GM21423 (cell line): Measurements from ENCODE around the gene ARSG.

Source experiments
- ATAC-seq: cut with Tn5 transposase; IDR thresholded peaks from one replicate; pipeline ENCODE4 v1.9.1; 2021; ENCODE audit warnings: mild to moderate bottlenecking, moderate library complexity; ENCODE audit not compliant: unreplicated experiment

The ARSG gene

DNA sequence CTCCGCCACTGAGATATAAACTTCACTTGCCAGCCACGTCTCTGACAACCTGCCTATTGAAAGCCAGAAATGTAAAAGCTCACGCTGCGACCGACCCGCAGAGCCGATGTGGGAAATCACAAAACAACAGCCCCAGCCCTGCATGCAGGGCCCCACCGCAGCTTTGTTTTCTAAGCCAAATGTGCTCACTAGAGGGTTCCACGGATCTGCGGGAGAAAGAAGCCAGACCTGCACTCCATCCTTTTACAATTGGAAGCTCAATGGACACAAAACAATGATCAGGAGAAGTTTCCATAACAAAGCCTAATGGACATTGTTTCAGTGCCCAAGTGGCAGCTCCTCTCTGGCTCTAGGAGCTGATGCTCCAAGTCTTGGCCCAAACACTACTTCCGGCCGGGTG lies 132.9 kb downstream of the ARSG start:
- ATAC-seq = no peak

DNA sequence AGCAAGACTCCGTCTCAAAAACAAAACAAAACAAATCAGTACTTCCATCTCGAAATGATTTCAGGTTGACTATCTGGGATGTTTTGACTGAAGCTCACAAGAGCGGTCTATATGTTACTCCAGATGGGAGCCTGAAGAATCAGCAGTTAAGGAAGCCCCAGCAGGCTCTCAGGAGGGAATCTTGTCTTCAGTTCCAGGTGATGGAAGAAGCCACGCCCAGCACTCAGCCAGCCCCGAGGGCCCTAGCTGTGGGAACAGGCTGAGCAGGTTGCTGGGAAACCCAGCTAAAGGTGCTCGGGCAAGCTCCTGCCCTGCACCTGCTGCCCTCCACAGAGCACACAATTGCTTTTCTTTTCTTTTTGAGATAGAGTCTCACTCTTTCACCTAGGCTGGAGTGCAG lies 133.6 kb downstream of the ARSG start:
- ATAC-seq = no peak

DNA sequence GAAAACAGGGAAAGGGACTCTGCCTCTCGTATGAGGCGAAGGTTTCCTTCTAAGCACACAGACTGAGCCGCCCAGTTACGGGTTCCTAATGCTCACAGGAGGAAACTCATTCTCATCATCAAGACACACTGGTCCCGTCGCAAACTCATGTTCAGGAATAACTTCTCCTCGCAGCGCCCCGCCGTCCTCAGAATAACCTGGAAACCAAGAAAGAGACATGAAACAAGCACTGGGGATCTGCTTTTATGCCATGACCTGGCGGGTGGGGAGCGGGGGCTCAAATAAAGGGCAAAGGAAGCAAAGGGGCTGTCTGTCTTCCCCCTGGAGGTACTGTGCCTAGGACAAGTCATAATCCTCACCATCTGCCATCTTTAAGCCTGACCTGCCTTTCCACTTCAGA lies 134.7 kb downstream of the ARSG start:
- no peak for ATAC-seq

DNA sequence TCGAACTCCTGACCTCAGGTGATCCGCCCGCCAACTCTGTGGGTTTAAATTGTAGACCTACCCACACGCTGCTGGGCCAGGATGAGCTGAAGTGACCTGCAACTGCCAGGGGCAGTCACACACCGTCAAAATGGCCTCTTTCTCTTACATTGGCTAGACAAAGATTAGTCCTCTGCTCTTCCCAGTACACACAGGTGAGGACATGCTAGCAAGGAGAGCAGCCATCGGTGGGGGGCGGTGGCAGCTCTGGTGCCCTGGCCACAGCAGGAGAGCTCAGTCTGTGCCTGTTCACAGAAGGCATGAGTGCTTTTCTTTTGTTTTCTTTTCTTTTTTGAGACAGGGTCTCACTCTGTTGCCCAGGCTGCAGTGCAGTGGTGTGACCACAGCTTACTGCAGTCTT lies 136.3 kb downstream of the ARSG start:
- no peak for ATAC-seq

DNA sequence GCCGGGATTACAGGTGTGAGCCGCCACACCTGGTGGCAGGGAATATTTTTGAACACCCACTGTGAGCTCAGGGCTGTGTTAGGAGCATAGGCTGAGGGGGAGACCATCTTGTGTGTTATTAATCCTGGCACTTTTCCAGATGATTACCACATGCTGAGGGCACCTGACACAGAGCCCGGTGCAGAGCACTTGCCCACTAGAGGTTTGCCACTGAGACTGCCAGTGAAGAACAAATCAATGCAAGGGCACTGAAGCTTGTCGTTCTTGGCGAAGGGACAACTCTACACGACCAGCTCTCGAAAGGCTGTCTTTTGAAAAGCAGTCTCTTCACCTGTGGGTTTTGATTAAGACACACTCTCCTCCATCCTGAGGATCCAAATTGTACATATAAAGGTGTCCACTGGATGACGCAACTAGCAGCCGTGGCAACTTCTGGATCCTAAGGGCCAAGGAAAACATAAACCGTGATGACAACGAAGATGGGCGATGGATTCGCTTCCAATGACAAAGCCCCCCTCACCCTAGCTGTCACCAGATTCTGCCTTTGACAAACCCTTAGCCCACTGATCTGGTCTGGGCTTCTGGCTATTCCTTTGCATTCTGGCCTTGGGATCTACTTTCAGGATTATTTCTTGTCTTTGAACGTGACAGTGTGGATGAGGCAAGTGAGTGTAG lies 137.3 kb downstream of the ARSG start:
- ATAC-seq = no peak

DNA sequence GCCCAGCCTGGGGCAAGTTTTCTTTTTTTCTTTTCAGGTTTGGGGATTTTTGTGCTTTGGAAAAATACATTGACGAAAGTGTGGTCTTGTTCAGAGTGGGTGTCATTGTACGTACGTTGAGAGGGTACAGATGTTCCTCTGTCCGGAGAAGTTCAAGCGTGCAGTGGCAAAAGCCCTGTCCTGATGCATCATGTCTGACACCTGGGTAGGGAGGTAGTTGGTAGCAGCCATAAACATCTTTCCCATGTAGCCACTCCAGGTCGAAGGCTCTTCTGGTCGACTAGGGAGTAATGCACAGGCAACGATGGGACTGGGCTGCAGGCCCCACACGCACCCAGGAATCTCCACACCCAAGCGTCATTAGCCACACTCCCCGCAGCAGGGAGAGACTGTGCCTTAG lies 138.6 kb downstream of the ARSG start:
- ATAC-seq = no peak

DNA sequence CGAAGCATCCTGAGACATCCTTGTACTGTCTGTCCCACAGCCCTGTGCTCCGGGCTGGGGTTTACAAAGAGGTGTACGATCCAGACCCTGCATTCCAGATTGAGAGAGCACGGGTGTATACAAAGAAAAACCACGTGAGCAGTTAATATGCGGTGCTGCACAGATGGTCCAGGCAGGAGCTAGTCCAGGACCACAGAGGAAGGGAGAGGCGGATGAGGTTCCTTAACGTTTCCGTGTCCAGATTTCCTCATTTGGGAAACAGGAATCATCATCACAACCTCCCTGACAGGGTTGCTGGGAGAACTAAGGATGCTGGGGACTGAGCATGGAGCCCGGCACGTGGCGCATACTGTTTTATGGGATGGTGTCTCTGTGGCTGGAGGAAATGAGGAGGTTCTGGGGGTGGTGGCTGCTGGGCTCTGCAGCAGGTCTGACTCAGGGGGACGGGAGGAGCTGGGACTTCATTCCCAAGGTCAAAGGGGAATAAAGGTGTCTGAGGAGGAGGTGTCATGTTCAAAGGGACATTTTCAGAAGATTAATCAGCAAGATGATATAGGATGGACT lies 139.8 kb downstream of the ARSG start:
- no peak for ATAC-seq

DNA sequence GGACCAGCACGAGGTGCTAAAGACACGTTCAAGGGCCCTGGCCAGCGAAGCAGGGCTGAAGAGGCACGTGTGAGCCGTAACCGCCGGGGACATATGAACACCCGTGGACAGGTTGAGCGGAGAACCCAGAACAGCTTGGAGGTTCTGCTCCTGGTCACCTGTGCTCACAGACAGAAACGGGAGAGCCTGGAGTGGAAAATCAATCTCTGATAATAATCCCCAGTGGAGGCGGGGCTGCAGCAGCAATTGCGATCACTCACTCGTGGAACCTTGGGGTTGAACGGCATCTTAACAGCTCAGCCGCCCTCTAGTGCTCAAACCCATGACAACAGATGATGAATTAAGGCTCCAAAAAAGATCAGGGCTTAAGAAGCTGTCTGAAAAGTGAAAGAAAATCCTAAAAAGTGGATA lies 140.4 kb downstream of the ARSG start:
- ATAC-seq = no peak

DNA sequence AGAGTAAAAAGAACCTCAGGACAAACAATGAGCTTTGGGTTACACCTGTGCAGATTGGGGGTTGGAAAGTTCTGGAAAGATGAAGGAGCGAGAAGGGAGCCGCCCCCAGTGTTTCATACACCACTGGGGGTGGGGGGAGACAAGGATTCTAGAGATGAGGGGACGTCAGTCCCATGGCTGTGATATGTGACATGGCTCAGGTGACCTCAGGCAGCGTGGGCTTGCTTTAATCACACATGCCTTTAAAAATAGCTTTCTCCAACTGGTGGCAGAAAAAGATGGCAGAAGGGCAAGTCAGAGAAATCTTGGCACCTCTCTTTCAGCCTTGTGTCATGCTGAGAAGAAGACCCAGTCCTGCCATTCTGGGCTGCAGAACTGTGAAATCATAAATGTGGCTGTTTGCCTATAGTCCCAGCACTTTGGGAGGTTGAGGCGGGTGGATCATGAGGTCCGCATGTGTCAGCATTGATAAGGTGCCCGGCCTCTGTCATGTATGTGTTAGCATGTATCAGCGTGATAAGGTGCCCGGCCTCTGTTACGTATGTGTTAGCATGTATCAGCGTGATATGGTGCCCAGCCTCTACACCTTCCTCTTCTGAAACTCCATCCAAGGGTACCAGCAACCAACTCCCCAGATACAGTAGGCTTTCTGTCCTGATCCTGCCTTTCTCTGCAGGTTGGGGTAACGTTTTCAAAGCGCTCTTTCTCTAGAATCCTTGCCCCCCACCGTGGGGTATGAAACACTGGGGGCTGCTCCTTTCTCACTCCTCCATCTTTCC lies 141.0 kb downstream of the ARSG start:
- ATAC-seq = no peak

DNA sequence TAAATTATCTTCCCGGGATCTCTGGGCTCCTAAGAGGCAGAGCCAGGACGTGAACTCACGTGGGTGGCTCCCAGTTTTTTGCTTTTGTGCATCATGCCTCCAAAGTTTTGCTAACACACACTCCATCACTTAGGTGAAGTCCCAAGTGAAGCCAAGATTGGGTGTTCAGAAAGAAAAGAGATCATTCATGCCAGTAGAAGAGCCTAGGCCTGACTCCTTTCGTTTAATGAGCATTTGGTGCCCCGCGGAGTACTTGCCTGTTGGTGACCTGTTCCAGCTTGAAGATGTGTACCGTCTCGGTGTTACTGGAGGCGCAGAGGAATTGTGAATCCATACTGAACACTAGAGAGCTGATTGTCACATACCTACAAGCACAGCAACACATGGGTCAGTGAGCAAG lies 141.9 kb downstream of the ARSG start:
- no peak for ATAC-seq

DNA sequence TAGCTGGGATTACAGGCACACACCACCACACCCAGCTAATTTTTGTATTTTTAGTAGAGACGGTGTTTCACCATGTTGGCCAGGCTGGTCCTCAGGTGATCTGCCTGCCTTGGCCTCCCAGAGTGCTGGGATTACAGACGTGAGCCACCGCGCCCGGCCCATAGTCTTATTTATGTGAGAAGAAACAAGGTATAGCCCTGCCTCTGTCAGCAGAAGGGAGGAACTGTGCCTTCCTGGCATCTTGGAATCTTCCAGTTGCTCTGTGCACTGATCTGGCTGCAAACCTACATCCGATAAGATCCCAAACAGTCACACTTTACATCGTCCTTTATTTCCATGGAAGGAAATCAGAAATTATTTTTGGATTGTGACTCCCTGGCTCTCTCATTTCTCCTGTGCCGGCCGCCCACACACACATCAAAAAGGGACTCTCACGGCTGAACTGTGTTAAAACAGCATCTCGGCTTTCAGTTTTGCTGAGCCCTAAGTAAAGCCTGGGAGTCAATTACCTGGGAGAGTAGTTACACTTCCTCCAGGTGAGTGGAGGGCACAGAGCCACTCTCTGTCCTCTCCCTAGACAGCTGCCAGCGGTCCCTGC lies 142.7 kb downstream of the ARSG start:
- no peak for ATAC-seq

DNA sequence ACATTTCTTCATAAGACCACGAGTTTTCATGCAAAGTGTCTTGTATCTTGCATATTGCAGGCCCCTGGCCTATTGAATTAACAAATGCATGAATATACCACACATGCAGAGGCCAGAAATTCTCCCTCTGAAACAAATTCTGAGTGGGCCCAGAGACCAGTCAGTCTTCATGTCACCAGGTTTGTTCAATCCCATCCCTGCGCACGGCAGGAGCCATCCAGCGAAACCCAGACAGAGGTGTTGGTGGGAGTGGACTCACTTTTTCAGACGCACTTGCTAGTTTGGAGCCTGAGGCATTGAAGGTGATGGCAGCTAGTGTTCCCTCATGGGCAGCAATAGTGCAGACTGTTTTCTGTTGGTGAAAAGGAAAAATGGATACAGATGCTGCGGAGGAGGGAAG lies 144.1 kb downstream of the ARSG start:
- ATAC-seq = no peak

DNA sequence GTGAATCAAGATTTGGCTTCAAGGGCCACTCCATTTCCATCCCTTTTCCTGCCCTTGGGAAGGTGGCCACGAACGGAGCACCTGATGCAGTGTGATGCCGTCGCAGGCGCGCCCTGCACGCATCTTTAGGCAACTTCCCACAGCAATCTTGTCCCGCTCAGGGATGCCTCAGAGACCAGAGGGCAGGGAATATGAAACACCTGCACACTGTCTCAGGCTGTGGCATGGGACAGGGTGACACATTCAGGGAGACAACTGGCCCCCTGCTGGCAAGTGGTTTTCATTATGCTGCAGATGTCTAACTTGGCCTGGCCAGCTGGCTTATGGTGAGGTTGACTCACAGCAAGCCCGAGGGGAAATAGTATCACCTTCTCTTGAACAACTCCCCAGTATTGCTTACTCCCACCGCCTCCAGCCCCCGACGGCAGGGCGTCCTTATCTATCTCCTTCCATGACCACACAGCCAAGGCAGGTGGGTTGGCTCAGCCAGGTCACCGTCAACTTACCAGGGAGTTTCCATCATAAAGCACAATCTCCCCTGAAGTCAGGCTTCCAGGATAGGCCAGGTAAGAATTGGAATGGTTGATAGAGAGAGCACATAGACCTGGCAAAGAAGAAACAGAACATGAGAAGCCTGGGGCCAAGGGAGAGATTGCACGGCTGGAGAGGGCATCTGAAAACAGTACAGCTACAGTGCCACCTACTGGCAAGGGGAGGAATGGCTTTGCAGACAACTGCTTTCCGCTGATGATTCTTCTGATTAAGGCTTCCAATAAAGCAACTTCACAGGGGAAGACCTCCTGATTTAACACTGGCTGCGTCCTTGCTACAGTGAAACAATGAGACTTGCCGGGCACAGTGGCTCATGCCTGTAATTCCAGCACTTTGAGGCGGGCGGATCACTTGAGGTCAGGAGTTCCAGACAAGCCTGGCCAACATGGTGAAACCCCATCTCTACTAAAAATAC lies 144.9 kb downstream of the ARSG start:
- no peak for ATAC-seq

DNA sequence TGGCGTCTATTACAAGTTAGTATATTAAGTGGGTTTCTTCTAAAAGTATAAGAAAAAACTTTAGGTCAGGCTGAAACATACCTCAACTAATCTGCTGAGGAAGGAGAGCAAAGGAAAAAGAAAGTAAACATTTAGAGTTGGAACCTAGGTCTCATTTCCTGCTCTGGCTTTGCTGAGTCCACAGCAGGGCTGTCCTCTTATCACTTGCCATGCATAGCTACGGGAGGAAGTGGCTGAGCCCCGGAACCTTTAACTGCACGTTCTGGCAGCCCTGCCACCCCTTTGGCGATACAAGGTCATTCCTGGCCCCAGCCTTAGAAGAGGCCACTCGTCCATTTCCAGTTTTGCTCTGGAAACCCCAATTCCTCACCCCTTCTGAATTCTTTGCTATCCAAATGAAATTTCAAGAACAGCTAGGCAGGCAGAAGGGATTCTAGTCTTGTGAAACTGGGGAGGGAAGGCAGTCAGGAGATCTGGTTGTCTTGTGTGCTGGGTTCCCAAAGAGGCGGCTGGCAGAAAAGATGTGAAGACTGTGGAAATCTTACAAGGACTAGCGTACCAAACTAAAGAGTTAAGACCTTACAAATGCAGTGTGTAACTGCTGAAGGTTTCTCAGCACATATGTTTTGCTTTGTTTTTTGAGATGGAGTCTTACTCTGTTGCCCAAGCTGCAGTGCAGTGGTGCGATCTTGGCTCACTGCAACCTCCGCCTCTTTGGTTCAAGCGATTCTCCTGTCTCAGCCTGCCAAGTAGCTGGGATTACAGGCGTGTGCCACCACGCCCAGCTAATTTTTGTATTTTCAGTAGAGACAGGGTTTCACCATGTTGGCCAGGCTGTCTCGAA lies 146.9 kb downstream of the ARSG start:
- peak; percentile 74 for ATAC-seq

DNA sequence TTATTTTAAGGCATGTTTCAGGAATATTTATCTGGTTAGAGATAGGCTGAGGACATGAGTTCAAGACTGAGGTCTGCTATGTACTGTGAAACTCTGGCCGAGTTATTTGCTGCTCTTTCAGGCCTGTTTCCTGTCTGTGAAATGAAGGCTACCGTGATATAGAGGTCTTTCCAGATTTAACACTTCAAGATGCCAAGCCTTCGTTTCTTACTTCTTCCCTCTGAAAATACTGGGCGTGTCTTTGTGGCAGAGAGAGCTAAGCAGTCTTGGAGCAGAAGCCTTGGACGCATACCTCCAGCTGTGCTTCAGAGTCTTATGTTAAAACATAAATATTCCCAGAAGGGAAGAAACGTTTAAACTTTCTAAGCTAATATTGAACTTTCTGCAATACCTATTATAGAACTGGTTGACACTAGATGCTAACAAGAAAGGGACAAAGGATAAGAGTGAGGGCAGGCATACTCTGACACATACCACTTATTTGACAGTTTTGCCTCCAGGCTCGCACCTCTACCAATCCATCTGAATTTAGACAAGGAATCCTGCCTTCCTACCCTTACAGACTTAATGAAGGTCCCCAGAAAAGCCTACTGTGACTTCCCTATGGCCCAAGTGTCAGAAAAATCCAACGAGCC lies 148.5 kb downstream of the ARSG start:
- no peak for ATAC-seq

DNA sequence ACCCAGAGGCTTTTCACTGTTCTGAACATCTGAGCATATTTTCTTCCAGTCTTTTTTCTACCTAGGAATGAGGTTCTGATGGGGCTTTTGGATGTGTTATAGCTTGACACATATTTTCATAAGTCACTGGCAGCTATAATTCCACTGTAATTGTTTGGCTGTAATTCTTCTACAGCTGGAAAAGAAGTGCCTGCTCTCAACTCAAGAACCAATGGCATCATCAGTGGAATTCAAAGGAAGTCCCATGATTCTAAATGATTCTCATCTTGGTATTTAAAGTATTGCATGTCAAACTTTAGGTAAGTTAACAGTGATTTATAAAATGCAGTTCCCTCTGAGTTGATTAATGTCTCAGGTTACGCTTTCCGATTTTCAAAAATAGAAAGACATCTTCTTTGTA lies 149.2 kb downstream of the ARSG start:
- ATAC-seq = no peak

DNA sequence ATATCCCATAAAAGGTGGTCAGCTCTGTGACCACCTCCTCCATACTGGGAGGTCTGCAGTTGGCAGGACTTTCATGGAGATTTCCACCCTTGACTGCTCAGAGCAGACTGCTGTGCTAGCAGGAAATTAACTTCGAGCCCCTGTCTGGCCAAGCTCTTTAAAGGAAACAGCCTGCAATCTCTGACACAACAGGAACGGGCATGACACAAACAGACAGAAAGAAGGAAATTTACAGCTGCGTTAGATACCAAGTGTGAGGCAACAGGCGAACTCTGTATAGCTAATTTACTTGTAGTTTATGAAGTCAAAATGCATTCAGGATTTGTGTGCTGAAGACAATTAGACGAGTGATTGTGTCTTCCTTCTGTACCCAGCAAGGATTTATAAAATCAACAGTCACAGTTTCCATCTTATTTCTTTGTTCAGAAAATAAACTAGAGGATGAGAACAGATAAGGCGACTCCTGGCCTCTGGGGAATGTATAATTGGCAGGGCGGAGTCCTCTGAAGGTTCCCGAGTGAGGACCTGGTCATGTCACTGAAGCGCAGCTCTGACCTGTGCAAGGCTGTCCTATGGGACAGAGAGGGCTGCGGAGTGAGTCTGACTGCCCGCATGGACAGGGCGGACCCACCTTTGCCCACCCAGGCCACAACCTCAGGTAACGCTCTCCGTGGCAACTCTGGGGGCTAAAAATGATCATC lies 149.9 kb downstream of the ARSG start:
- no peak for ATAC-seq

DNA sequence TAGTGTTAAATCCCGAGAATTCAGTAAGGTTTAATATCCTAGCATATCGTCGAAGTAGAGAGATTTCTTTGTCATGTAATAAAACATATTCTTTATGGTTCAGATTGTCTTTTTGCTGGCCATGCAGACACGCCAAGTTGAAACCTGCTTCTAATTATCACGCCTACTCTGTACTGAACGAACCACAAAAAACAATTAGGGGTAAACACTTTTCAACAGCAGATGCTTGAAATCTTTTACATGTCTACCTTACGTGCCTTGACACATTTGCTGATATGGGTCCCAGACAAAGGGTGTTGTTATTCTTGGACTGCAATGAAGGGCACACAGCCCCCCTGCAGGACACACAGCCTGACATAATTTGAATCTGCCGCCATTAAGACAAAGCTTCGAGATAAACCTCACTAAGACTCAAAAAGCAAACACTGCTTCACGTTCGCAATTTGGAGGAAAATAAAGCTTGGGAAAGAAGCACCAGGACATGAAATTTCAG lies 152.7 kb downstream of the ARSG start:
- no peak for ATAC-seq

DNA sequence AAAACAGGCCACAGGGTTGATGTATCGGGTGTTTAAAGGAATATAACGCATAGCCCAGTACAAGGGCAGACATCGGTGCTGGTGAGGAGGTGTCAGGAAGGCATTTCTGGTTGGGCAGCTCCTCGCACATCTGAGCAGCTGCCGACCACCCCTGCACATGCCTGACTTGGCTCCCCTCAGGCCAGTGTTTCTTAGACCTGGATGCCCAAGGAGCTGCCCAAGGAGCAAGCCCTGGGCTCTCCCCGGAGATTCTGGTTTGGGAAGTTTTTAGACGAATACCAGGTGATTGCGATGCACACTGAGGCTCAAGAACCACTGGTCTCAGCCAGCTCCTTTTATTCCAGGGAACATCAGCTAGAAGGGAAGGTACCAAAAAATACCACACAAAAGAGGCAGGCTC lies 154.4 kb downstream of the ARSG start:
- no peak for ATAC-seq
